Trophoblast cell (in vitro differentiated cells and primary cell): ENCODE results near the gene CAPZA2.
"Not testable (repeated sequence)": the region's sequence is repeated elsewhere in the genome, so short reads cannot be mapped to it uniquely, and the experiment has no call there.

ENCODE experiments used
- DNase-seq, 2 donors: peaks; one replicate each; pipeline ENCODE4 v3.0.0-alpha.2; 2016
- H2AFZ ChIP-seq: 2 replicates; pipeline ENCODE4 v1.6.1; 2013; ENCODE audit warnings: low read length, moderate library complexity, mild to moderate bottlenecking; ENCODE audit not compliant: insufficient read depth, poor library complexity
- H2AK5ac ChIP-seq: 2 replicates; pipeline ENCODE4 v1.6.1; 2013; ENCODE audit warnings: mild to moderate bottlenecking, low read length
- H2BK120ac ChIP-seq: 2 replicates; pipeline ENCODE4 v1.6.1; 2013; ENCODE audit warnings: low read length, mild to moderate bottlenecking, moderate library complexity; ENCODE audit not compliant: insufficient read depth, poor library complexity
- H2BK12ac ChIP-seq: 2 replicates; pipeline ENCODE4 v1.6.1; 2013; ENCODE audit warnings: mild to moderate bottlenecking, low read length, moderate library complexity
- H2BK5ac ChIP-seq: 2 replicates; pipeline ENCODE4 v1.6.1; 2013; ENCODE audit warnings: low read length, low read depth, moderate library complexity, mild to moderate bottlenecking; ENCODE audit not compliant: poor library complexity
- H3K14ac ChIP-seq: 2 replicates; pipeline ENCODE4 v1.6.1; 2013; ENCODE audit warnings: mild to moderate bottlenecking, low read length
- H3K18ac ChIP-seq: 2 replicates; pipeline ENCODE4 v1.6.1; 2013; ENCODE audit warnings: mild to moderate bottlenecking, low read length
- H3K23ac ChIP-seq: 2 replicates; pipeline ENCODE4 v1.6.1; 2013; ENCODE audit warnings: low read length
- H3K27ac ChIP-seq: 2 replicates; pipeline ENCODE4 v1.5.1; 2013; ENCODE audit warnings: low read depth, mild to moderate bottlenecking, inconsistent platforms, low read length, moderate library complexity
- H3K27me3 ChIP-seq: 2 replicates; pipeline ENCODE4 v1.6.1; 2013; ENCODE audit warnings: inconsistent platforms, mild to moderate bottlenecking, low read length, moderate library complexity; ENCODE audit not compliant: insufficient read depth
- H3K36me3 ChIP-seq, 2 experiments: 1 replicate in 1 of 2; 2 replicates in 1 of 2; pipeline ENCODE4 v1.6.1; 2013; ENCODE audit warnings: low read length in 2 of 2, mild to moderate bottlenecking in 2 of 2, moderate library complexity in 1 of 2; ENCODE audit not compliant: insufficient read depth in 2 of 2, control insufficient read depth in 1 of 2
- H3K4ac ChIP-seq: 2 replicates; pipeline ENCODE4 v1.6.1; 2013; ENCODE audit warnings: low read depth, mild to moderate bottlenecking, low read length, moderate library complexity
- H3K4me1 ChIP-seq, 2 experiments: 1 replicate in 1 of 2; 2 replicates in 1 of 2; pipeline ENCODE4 v1.6.1; 2013; ENCODE audit warnings: low read length in 2 of 2, mild to moderate bottlenecking in 2 of 2, moderate library complexity in 1 of 2; ENCODE audit not compliant: insufficient read depth in 2 of 2, control insufficient read depth in 1 of 2
- H3K4me2 ChIP-seq: 2 replicates; pipeline ENCODE4 v1.6.1; 2013; ENCODE audit warnings: inconsistent platforms, mild to moderate bottlenecking, low read length, moderate library complexity
- H3K4me3 ChIP-seq: 2 replicates; pipeline ENCODE4 v1.5.1; 2013; ENCODE audit warnings: mild to moderate bottlenecking, low read depth, low read length, inconsistent platforms
- H3K79me1 ChIP-seq: one replicate; pipeline ENCODE4 v1.6.1; 2013; ENCODE audit warnings: low read length
- H3K79me2 ChIP-seq: 2 replicates; pipeline ENCODE4 v1.6.1; 2013; ENCODE audit warnings: low read length, mild to moderate bottlenecking; ENCODE audit not compliant: control insufficient read depth, insufficient read depth, poor library complexity
- H3K9ac ChIP-seq: 2 replicates; pipeline ENCODE4 v1.6.1; 2013; ENCODE audit warnings: mild to moderate bottlenecking, low read length
- H3K9me3 ChIP-seq: 2 replicates; pipeline ENCODE4 v1.6.1; 2013; ENCODE audit warnings: low read depth, mild to moderate bottlenecking, control low read depth, inconsistent platforms, low read length; ENCODE audit not compliant: insufficient read depth
- H4K12ac ChIP-seq: 2 replicates; pipeline ENCODE4 v1.6.1; 2013; ENCODE audit warnings: low read depth, mild to moderate bottlenecking, low read length, moderate library complexity
- H4K8ac ChIP-seq: 2 replicates; pipeline ENCODE4 v1.6.1; 2013; ENCODE audit warnings: low read depth, mild to moderate bottlenecking, low read length, moderate library complexity
- H4K91ac ChIP-seq: one replicate; pipeline ENCODE4 v1.6.1; 2013; ENCODE audit warnings: low read depth, mild to moderate bottlenecking, low read length, moderate library complexity
- WGBS: extraction: QIAGEN DNeasy Blood & Tissue Kit; methylation state at CpG from one replicate; pipeline ENCODE4 v1.1.7; 2013; ENCODE audit warnings: missing lambda C conversion rate; ENCODE audit not compliant: insufficient read length, insufficient coverage; ENCODE audit errors: extremely low coverage; 5-methylcytosine and 5-hydroxymethylcytosine counted together

The CAPZA2 gene

DNA sequence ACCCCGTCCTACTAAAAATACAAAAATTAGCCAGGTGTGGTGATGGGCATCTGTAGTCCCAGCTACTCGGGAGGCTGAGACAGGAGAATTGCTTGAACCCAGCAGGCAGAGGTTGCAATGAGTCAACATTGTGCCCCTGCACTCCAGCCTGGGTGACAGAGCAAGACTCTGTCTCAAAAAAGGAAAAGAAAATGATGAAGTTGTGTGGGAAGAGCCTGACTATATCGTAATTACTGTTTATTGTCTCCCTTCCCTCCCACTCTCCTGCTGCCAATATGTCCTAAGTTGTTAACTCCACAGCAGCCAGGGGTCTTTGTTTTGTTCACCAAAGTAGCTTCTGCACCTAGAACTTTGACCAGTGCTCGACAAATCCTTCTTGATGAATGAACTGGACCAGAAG lies 74.5 kb downstream of the CAPZA2 start:
- not testable (repeated sequence) for H4K91ac ChIP-seq, H3K9ac ChIP-seq, DNase-seq, H3K18ac ChIP-seq, H2BK5ac ChIP-seq, H3K79me2 ChIP-seq, H3K79me1 ChIP-seq, H3K14ac ChIP-seq, H3K36me3 ChIP-seq, H3K23ac ChIP-seq, H2AK5ac ChIP-seq, H3K4me2 ChIP-seq, H3K4me3 ChIP-seq, H2BK12ac ChIP-seq, H2BK120ac ChIP-seq, H3K27ac ChIP-seq, H3K4ac ChIP-seq, H3K4me1 ChIP-seq, H3K9me3 ChIP-seq, H2AFZ ChIP-seq, H3K27me3 ChIP-seq, H4K8ac ChIP-seq, H4K12ac ChIP-seq
- WGBS = no CpG with 5 or more reads among the region's 4 CpGs

DNA sequence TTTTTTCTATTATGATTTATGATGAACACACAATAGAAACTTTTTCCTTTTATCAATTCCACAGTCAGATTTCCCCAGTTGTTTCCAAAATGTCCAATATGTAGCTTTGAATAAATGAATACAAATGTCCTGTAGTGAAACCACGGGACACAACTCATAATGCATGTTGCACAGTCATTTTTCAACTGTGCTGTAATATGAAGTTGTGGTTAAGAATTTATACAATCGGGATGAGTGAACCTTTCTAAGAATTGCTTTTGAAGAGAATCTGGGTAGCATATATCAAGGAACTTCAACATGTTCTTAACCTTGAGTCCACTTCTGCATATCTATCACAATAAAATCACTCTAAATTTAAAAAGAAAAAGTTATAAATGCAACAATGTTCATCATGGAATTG lies 76.3 kb downstream of the CAPZA2 start:
- no peak overlapping the region for H3K4me3 ChIP-seq
- no peak overlapping the region for H2BK120ac ChIP-seq
- no peaks in the 10 kb centered on the region for H3K36me3 ChIP-seq
- no peak overlapping the region for H3K18ac ChIP-seq
- no peak overlapping the region for H3K27ac ChIP-seq
- H4K12ac ChIP-seq = no peak overlapping the region
- H2BK12ac ChIP-seq = no peak overlapping the region
- DNase-seq = no peak
- no peak overlapping the region for H3K4me2 ChIP-seq
- H3K23ac ChIP-seq = no peak overlapping the region
- H3K79me2 ChIP-seq = no peaks in the 10 kb centered on the region
- no peak overlapping the region for H3K14ac ChIP-seq
- H3K27me3 ChIP-seq = no peaks in the 10 kb centered on the region
- H3K4me1 ChIP-seq = no peaks in the 10 kb centered on the region
- WGBS = no CpG with 5 or more reads among the region's 2 CpGs
- H2AK5ac ChIP-seq = no peak overlapping the region
- no peak overlapping the region for H2AFZ ChIP-seq
- H3K79me1 ChIP-seq = no peaks in the 10 kb centered on the region
- no peak overlapping the region for H4K8ac ChIP-seq
- no peak overlapping the region for H3K9ac ChIP-seq
- no peak overlapping the region for H3K4ac ChIP-seq
- H3K9me3 ChIP-seq = no peaks in the 10 kb centered on the region
- H4K91ac ChIP-seq = no peak overlapping the region
- H2BK5ac ChIP-seq = no peak overlapping the region

DNA sequence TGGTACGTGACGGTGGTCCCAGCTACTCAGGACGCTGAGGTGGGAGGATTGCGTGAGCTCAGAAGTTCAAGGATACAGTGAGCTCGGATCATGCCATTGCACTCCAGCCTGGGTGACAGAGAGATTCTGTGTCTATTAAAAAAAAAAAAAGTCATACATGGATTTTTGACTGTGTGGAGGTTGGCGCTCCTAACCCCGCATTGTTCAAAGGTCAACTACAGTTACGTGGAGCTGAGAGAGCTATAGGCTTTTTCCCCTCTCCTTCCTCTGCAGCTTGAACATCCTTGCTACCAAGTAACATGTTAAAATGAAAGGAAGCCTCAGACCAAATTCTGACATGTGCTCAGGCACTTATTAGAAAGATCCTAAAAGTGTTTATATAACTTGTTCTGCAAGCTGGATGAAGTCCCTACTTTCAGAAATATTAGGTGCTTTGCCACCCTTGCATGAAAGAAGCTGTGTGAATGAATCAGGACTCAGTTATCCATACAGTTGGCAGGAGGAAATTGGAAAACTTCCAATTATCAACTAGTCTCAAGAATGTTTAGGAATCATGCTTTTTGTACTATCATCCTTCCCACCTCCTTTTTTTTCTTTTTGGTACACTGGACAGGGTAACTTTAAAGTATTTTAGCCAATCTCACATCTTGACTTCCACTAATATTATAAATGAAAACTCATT lies 78.4 kb downstream of the CAPZA2 start:
- no peak overlapping the region for H2AK5ac ChIP-seq
- no peak overlapping the region for H2BK12ac ChIP-seq
- H3K4ac ChIP-seq = no peak overlapping the region
- no peak overlapping the region for H3K4me3 ChIP-seq
- no peaks in the 10 kb centered on the region for H3K9me3 ChIP-seq
- no peak overlapping the region for H3K27ac ChIP-seq
- no peak overlapping the region for H3K4me2 ChIP-seq
- H2AFZ ChIP-seq = no peak overlapping the region
- H4K12ac ChIP-seq = no peak overlapping the region
- DNase-seq = no peak
- no peaks in the 10 kb centered on the region for H3K79me2 ChIP-seq
- WGBS = no CpG with 5 or more reads among the region's 8 CpGs
- no peaks in the 10 kb centered on the region for H3K36me3 ChIP-seq
- no peak overlapping the region for H3K23ac ChIP-seq
- H3K18ac ChIP-seq = no peak overlapping the region
- H3K79me1 ChIP-seq = no peaks in the 10 kb centered on the region
- no peak overlapping the region for H4K91ac ChIP-seq
- no peak overlapping the region for H3K14ac ChIP-seq
- no peaks in the 10 kb centered on the region for H3K27me3 ChIP-seq
- H2BK5ac ChIP-seq = no peak overlapping the region
- H2BK120ac ChIP-seq = no peak overlapping the region
- no peak overlapping the region for H3K9ac ChIP-seq
- no peaks in the 10 kb centered on the region for H3K4me1 ChIP-seq
- no peak overlapping the region for H4K8ac ChIP-seq

DNA sequence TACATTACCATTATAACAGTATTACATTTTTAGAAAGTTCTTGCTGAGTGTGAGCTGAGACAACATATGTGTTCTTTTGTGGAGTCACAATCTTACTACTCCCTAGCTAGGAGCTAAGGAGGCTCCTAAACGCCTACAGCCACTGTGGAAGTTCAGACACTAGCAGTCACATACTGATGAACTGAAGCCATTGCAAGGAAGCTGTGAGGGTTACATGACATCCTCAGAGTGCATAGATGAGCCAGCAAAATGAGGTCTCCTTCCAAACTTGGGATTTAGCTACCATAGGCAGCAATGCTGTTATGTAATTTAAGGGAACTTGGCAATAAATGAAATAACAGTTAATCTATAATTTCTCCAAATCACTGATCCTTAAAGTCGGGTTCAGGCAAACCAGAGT lies 80.1 kb downstream of the CAPZA2 start:
- Histone ChIP-seq H3K23ac (no peak overlapping the region), H3K9me3 (no peaks in the 10 kb centered on the region), H2BK12ac (no peak overlapping the region), H3K14ac (no peak overlapping the region), H3K4me3 (no peak overlapping the region), H3K18ac (no peak overlapping the region), H3K4me2 (no peak overlapping the region), H3K4me1 (no peaks in the 10 kb centered on the region), H3K4ac (no peak overlapping the region), H2AFZ (no peak overlapping the region), H4K12ac (no peak overlapping the region), H3K79me1 (no peaks in the 10 kb centered on the region), H2BK120ac (no peak overlapping the region), H4K91ac (no peak overlapping the region), H4K8ac (no peak overlapping the region), H3K79me2 (no peaks in the 10 kb centered on the region), H3K9ac (no peak overlapping the region), H3K27me3 (no peaks in the 10 kb centered on the region), H2BK5ac (no peak overlapping the region), H3K36me3 (no peaks in the 10 kb centered on the region), H2AK5ac (no peak overlapping the region), H3K27ac (no peak overlapping the region)
- no peak for DNase-seq
- WGBS = no CpG with 5 or more reads among the region's 2 CpGs
